ENCODE data around the gene TXNRD2.

The TXNRD2 gene

GRCh38 chr22:19855504-19856409 is 85.9 kb downstream of the TXNRD2 start:
- DNase-seq: peak; percentile 59

DNA sequence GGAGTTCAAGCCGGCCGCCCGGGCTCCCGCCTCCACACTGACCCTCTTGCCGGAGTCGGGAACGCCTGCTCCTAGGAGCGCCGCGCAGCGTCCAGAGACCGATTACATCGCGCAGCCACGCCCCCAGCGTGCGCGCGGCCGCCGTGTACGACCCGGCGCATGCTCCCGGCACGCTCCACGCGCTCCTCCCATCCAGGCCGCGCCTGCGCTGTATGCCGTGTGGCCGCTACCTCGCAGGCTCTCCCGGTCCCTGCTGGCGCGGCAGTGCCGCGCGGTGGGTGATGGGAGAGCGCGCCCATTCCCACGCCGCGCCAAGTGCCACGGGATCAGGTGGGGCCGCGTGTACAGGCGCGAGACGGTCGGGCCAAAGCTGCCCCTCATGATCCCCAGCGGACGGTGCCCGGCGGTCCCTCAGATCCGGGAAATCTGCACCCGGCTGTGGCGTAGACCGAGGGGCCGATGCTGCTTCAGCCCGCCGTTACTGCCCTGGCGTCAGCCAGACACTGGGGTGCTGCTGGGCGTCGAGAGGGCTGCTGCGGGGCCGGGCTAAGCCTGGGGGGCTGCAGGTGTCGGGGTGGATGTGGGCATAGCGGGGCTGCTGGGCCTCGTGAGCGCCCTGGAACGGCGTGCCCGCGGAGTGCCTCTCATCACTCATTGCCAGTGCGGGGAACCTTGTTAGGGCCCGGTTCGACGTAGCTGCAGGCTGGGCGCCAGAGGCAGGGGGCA is 86.7 kb downstream of the TXNRD2 start, which contains the start of the genes GNB1L and RTL10:
GNB1L (minus strand) TSS at position 97 of the 726 bp plus-strand sequence. CDS start 33,519 bp downstream, outside the sequence.
RTL10 (minus strand) TSS at position 97 of the 726 bp plus-strand sequence. CDS start 2,613 bp downstream, outside the sequence.
- peak; percentile 96 for DNase-seq

GRCh38 chr22:19853879-19854777 is 87.5 kb downstream of the TXNRD2 start:
- peak; percentile 17 for DNase-seq

DNA sequence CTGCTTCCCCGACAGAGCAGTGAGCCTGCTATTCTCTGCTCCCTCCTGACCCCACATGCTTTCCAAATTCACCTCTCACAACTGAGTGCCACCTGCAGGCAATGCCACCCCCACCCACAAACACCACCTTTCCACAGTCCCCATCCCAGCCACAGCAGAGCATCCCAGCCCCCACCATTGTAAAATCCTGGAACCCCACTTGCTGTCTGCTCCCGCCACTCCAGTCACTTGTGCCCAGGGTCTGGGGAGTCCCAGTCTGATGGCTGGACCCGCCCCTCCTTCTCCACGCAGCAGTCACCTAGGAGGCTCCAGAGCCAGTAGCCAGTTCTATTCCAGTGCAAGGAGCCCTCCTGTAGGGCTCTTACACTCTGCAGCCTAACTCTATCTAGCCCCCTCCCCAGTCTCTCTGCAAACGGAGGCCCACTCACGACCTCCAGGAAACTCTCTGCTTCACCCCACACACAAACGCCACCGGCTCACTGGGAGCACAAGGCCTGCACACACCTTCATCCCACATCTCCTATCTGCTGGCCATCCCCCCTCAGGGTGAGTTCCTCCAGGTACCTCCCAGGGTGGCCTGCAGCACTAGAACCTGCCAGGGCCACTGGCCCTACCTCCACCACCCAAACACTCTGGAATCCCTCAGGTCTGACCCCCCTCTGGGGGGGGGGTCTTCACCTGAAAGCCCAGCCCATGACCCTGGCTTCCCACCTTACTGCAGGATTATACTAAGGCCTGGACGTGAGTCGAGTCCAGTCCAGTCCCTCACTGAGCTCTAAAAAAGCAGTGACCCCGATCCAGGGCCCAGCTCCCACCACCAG is 88.3 kb downstream of the TXNRD2 start:
- no peak for DNase-seq

DNA sequence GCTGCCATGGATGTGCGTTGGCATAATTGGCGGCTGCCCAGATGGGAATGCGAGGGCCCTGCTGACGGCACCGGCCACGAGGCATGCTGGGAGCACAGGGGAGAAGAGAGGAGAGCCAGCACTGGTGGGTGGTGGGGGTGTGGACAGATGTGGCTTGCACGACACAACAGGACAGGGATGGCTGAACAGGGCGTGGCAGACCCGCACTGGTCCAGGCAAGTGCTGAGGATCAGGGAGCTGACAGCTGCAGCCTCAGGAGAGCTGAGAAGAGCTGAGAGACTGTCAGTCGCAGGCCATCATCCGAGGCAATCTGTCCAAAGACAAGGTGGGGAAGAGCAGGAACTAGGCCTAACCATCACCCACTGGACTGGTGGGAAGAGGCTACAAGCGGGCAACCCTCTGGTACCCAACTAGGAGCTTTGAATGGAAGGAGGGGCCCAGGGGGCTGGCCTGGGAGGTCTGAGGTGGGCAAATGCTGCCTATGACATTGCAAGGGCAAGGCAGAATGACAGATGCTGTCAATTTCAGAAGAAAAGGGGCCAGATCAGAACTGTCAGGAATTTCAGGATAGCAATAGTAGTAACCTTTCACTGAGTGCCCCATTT is 89.3 kb downstream of the TXNRD2 start:
- no peak for DNase-seq

GRCh38 chr22:19851291-19852176 is 90.1 kb downstream of the TXNRD2 start:
- DNase-seq: no peak

GRCh38 chr22:19850763-19851109 is 90.9 kb downstream of the TXNRD2 start:
- no peak for DNase-seq

- DNase-seq: no peak
Observed at GRCh38 chr22:19849835-19850762, 91.5 kb downstream of the TXNRD2 start.

GRCh38 chr22:19848298-19849224 is 93.1 kb downstream of the TXNRD2 start:
- DNase-seq: no peak

- no peak for DNase-seq
Observed at GRCh38 chr22:19847345-19847632, 94.3 kb downstream of the TXNRD2 start.

- DNase-seq: no peak
Observed at GRCh38 chr22:19846620-19847344, 94.8 kb downstream of the TXNRD2 start.

- DNase-seq: no peak
Observed at GRCh38 chr22:19845054-19845722, 96.4 kb downstream of the TXNRD2 start.

GRCh38 chr22:19844377-19845053 is 97.1 kb downstream of the TXNRD2 start:
- DNase-seq: no peak

DNA sequence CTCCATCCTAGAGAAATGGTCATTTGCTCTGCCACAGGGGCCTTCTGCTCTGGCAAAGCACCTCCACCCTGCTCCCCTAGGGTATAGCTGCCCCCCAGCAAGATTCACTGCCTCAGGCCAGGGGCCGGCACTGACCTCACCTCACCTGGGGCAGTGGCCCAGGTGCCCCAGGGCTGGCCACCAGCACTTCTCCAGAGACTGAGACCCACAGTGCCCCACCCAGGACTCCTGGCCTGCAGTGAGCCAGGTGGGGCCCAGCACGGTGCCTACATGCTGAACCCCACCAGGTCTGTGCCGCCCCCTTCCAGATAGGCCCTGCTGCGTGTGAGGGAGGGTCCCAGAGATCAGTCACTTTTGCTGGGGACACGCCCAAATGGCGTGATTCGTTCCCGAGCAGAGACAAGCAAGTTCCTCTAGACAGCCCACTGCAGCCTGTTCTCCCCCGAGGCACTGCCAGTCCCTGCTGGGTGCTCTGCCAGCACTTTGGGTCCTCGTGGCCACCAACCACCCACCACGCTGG is 97.7 kb downstream of the TXNRD2 start:
- DNase-seq: no peak

- DNase-seq: no peak
Observed at GRCh38 chr22:19843107-19843856, 98.3 kb downstream of the TXNRD2 start.
